GM21576 (cell line): ENCODE data around the gene PWWP2B.
"Not testable (repeated sequence)": the region's sequence is repeated elsewhere in the genome, so short reads cannot be mapped to it uniquely, and the experiment has no call there.

Experiments
- ATAC-seq: cut with Tn5 transposase; IDR thresholded peaks from one replicate; pipeline ENCODE4 v1.9.1; 2021; ENCODE audit warnings: mild to moderate bottlenecking, moderate library complexity; ENCODE audit not compliant: unreplicated experiment

PWWP2B gene

DNA sequence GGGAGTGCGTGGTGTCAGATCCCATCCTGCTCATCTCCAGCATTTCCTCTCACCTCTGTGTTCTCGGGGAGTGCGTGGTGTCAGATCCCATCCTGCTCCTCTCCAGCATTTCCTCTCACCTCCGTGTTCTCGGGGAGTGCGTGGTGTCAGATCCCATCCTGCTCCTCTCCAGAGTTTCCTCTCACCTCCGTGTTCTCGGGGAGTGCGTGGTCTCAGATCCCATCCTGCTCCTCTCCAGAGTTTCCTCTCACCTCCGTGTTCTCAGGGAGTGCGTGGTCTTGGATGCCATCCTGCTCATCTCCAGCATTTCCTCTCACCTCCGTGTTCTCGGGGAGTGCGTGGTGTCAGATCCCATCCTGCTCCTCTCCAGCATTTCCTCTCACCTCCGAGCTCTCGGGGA lies 18.0 kb upstream of the PWWP2B start:
- ATAC-seq, result not testable (repeated sequence)

- ATAC-seq, result not testable (repeated sequence)
Observed at GRCh38 chr10:132380986-132381385, 16.0 kb upstream of the PWWP2B start.

DNA sequence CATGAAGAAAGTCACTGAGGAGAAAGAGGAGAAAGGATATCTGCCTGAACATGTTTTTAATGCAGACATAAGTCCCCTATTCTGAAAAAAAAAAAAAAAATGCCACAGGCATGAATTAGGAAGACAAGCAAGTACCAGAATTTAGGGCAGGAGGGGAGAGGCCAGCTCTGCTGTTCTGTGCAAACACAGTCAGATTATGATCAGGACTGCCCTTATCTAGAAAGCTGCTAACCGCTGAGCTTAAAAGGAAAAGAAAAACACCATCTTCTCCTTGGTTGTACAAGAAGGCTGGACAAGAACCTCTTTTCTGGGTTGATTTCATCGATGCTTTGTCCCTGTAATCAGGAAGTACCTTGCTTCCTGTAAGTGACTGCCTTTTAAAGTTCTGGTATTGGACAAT lies 15.3 kb upstream of the PWWP2B start:
- no peak for ATAC-seq

- no peak for ATAC-seq
Observed at GRCh38 chr10:132382231-132382922, 14.6 kb upstream of the PWWP2B start.

- ATAC-seq, result no peak
Observed at GRCh38 chr10:132383101-132383500, 13.9 kb upstream of the PWWP2B start.

DNA sequence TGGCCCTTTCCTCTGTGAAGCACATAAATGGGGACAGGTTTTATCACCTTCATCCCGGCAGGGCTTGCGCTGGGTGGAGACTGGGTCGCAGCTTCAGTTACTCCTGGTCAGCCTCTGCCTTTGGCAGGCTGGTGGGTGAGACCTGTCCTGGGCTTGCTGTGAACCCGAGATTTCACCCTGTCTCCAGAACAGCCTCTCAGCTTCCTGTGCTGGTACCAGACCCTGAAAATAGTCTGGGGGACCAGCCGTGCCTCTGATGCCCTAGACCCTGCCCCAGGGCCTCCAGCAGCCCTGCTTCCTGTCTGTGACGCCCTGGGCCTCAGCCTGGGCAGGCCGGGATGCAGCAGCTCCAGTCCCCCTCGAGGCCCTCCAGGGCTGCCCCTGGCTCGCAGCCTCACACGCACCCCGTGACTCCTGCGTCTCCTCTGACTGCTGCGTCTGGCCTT lies 13.2 kb upstream of the PWWP2B start:
- no peak for ATAC-seq

GRCh38 chr10:132384618-132385388 lies 12.2 kb upstream of the PWWP2B start:
- ATAC-seq, result no peak

DNA sequence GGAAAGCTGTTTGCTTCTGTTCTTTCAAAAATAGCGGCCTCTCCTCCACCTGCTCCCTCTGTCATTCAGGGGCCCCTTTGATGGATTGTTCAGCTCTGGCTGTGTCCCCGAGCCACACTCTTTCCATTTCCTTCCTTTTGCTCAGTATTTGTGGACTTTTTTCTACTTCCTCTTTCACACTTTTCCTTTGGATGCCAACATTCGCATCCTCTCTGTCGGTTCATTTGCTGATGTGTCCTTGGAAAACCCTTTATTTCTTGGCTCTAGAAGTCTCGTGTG lies 11.7 kb upstream of the PWWP2B start:
- no peak for ATAC-seq

DNA sequence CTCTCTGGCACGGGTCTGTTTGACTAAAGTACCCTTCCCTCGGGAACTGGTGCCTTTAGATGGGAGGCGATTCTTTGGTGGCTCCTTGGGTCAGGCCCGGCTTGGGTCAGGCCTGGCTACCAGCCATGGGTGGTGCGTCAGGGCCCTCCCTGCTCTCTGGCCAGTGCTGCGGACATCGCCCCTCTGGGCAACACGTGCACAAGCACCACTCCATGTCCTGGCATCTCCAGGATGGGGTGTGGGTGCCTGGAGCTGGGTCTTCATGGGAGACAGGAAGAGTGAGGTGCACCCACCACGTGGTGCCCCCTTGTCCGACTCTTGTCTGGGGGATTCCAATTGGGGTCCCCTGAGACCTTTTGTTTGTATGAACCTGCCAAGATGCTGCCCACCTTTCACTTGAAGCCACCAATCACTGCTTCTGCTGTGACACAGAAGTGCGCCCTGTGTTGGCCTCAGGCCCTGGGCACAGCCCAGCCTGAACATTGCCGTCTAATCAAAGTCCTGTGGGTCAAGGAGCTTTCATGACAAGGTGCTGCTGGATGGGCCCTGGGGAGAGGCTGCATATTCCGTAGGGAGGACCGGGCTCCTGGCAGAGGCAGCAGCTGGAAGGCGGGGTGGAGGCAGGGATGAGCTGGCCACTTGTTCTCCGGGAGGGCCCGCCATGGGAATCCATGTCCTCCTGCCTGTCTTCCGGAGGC lies 11.1 kb upstream of the PWWP2B start:
- no peak for ATAC-seq

GRCh38 chr10:132386419-132386831 lies 10.6 kb upstream of the PWWP2B start:
- ATAC-seq, result no peak

DNA sequence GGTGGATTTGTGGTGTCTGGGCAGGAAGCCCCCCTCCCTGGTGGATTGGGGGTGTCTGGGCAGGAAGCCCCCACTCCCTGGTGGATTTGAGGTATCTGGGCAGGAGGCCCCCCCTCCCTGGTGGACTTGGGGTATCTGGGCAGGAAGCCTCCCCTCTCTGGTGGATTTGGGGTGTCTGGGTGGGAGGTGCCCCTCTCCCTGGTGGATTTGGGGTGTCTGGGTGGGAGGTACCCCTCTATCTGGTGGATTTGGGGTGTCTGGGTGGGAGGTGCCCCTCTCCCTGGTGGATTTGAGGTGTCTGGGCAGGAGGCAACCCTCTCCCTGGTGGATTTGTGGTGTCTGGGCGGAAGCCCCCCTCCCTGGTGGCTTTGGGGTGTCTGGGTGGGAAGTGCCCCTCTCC lies 10.1 kb upstream of the PWWP2B start:
- ATAC-seq, result not testable (repeated sequence)

GRCh38 chr10:132387764-132388210 lies 9.2 kb upstream of the PWWP2B start:
- ATAC-seq, result no peak

DNA sequence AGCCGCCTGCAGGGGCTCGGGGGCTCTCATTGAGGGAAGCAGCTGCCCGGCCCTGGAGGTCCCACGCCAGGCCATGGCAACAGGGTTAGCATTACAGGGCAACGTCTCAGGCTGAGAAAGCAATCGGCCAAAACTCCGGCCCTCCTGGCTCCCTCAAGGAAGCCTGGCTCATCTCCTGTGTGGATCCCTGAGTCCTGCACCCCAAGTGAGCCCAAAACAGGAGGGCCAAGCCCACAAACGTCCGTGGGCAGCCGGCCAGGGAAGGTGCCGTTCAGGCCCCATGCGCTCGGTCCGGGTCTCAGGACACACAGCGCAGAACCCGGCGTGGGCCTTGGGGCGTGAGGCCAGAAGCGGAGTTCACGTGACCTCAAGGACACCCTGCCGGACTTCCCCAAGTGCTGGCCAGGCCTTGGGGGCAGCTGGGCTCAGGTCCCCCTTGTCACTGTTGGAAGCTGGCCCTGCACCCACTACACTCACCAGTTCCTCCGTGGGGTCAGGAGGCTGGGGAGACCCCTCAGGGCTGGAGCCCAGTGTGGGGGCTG lies 8.0 kb upstream of the PWWP2B start:
- ATAC-seq, result no peak

- ATAC-seq, result no peak
Observed at GRCh38 chr10:132389433-132390169, 7.4 kb upstream of the PWWP2B start.

DNA sequence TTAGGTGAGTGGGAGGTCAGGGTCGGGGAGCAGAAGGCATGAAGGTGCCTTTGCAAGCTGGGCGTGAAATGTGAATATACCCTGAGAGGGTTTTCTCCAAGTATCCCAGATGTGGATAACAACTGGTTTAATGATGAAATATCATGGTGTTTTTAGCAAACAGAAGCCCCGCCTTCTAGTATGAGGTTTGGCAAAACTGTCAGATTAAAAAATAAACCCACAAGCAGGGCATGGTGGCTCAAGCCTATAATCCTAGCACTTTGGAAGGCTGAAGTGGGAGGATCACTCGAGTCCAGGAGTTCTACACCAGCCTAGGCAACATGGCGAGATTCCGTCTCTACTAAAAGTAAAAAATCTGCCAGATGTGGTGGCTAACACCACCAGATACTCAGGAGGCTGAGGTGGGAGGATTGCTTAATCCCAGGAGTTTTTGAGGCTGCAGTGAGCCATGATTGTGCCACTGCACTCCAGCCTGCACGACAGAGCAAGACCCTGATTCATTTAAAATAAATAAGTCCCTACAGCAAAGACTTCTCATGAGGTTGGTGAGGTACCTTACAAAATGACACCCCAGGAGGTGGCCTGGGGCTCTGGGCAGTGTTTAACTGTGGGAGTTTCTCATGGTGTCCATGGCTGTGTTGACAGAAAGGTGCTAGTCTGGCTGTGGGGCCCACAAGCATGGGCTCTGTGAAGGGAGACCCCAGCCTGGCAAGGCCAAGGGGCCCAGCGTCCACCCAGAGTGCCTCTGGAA lies 6.7 kb upstream of the PWWP2B start:
- ATAC-seq, result no peak

DNA sequence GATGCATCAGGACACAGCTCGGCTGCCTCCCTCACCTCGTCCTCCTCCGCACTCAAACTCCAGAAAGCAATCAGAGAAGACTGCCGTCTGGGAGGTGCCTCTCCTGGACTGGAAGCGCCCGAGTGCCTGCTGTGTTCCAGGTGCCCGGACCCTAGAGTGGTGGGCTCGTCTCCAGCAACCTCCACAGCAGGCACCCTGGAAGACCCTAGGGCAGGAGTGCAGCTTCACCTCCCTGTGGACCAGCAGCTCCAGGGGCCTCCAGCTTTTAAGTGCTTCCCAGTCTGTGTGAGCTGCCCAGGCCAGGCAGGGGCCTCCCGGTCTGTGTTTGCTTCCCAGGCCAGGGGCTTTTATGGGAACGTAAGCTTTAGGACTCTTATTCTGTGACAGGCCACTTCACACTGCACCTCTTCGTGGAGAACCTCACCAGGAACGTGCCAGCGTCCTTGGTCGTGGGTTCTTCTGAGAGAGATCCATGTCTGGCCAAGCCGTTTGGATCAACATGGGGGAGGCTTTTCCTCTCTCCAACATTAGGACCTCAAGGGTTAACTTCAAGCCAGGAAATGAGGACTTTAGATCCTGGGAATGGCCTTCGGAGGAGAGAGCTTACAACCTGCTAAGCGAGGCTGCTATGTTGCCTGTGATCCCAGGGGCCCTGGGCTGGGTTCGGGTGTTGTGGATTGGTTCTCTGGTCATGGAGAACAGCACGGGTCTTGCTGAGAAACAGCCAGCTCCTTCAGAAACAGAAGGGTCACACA lies 5.9 kb upstream of the PWWP2B start:
- no peak for ATAC-seq

- ATAC-seq, result no peak
Observed at GRCh38 chr10:132391676-132392020, 5.4 kb upstream of the PWWP2B start.

- ATAC-seq, result no peak
Observed at GRCh38 chr10:132392184-132392800, 4.7 kb upstream of the PWWP2B start.
